Activated T-cell treated with anti-CD3 and anti-CD28 coated beads, Interleukin-2, amount 50 U/mL, for 1 hour (primary cell): ENCODE results near the gene PTPRD.

Experiments used
- DNase-seq: peaks from one replicate; pipeline ENCODE4 v3.0.0-alpha.2; 2020

Gene PTPRD

DNA sequence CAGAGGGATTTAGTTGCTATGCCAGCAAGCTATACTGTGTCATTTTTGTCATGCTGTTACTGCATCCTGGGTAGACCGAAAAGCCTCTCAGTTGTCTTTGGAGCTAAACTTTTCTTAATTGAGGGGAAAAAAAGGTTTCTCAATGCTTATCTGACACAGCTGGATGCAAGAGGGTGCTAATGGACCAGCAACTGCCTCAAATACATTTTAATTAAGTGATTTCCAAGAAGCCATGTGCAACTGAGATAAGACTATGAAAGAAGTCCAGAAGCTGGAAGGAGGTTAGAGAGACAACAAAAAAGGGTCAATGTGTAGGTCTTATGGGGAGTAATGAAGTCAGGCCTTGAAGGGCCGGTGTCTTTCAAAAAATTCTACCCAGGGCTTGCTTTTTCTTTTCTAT is 2347.5 kb downstream of the PTPRD start:
- DNase-seq: no peak
